Fibroblast of lung (primary cell): ENCODE data around the gene SPRING1. TPM values are rescaled to one million over a fixed set of nuclear protein-coding genes. Genes with fewer than 3 reads are reported as not detected.

ENCODE experiments used
- DNase-seq, 2 donors: peaks; one replicate each; pipeline versions ENCODE4 v3.0.0 to v3.0.0-alpha.2; 2010; ENCODE audit warnings: low read depth in 2 of 2
- H2AFZ ChIP-seq: 2 replicates; pipeline ENCODE4 v1.5.1; 2012; ENCODE audit warnings: low read length, control low read depth, inconsistent platforms
- H3K27ac ChIP-seq: 2 replicates; pipeline ENCODE4 v1.5.1; 2011; ENCODE audit warnings: low read length, control low read depth; ENCODE audit not compliant: insufficient read depth
- H3K27me3 ChIP-seq: 2 replicates; pipeline ENCODE4 v1.5.1; 2011; ENCODE audit warnings: mild to moderate bottlenecking, low read length; ENCODE audit not compliant: control insufficient read depth, insufficient read depth
- H3K36me3 ChIP-seq: 2 replicates; pipeline ENCODE4 v1.5.1; 2011; ENCODE audit warnings: low read length; ENCODE audit not compliant: control insufficient read depth, insufficient read depth
- H3K4me1 ChIP-seq: 2 replicates; pipeline ENCODE4 v1.5.1; 2011; ENCODE audit warnings: low read length; ENCODE audit not compliant: control insufficient read depth, insufficient read depth; ENCODE audit errors: extremely low read depth
- H3K4me2 ChIP-seq: 2 replicates; pipeline ENCODE4 v1.5.1; 2011; ENCODE audit warnings: low read length, control low read depth; ENCODE audit not compliant: insufficient read depth; ENCODE audit errors: extremely low read depth
- H3K4me3 ChIP-seq, 4 experiments: fragments of 200-600 bp in 1 of 4; sonication (generic) in 1 of 4; replicated peaks in 1 of 4; 2 replicates each; pipeline ENCODE4 v1.5.1; 2011 to 2016; ENCODE audit warnings: low read length in 4 of 4, low read depth in 3 of 4, mild to moderate bottlenecking in 3 of 4, control low read depth in 2 of 4, inconsistent platforms in 1 of 4, mixed read lengths in 1 of 4; ENCODE audit not compliant: insufficient read depth in 1 of 4; ENCODE audit errors: control extremely low read depth in 1 of 4
- H3K79me2 ChIP-seq: 2 replicates; pipeline ENCODE4 v1.5.1; 2012; ENCODE audit warnings: mild to moderate bottlenecking, low read length, inconsistent platforms; ENCODE audit not compliant: control insufficient read depth, insufficient read depth
- H3K9ac ChIP-seq: 2 replicates; pipeline ENCODE4 v1.5.1; 2011; ENCODE audit warnings: mild to moderate bottlenecking, low read length, control low read depth; ENCODE audit not compliant: insufficient read depth
- H3K9me3 ChIP-seq: 2 replicates; pipeline ENCODE4 v1.5.1; 2012; ENCODE audit warnings: low read depth, low read length; ENCODE audit not compliant: control insufficient read depth, insufficient read depth
- H4K20me1 ChIP-seq: 2 replicates; pipeline ENCODE4 v1.5.1; 2011; ENCODE audit warnings: low read length; ENCODE audit not compliant: control insufficient read depth, insufficient read depth; ENCODE audit errors: extremely low read depth
- CTCF ChIP-seq, 2 donors: IDR thresholded peaks in 1 of 2; conservative IDR thresholded peaks in 1 of 2; 1 replicate in 1 of 2; 2 replicates in 1 of 2; pipeline ENCODE4 v1.5.1; 2011 to 2012; ENCODE audit warnings: low read length in 2 of 2, control low read depth in 1 of 2, inconsistent platforms in 1 of 2, low read depth in 1 of 2, mild to moderate bottlenecking in 1 of 2
- EZH2 ChIP-seq: IDR thresholded peaks from 2 replicates; pipeline ENCODE4 v1.5.1; 2012; ENCODE audit warnings: low read length, control low read depth, mild to moderate bottlenecking; ENCODE audit errors: missing control alignments
- polyA plus RNA-seq, 2 donors: library from polyadenylated mRNA; depleted of rRNA in 1 of 2; stranded (reverse) in 1 of 2; unstranded in 1 of 2; fragments of >200 nt; gene quantifications; 2 replicates each; pipeline ENCODE4 v1.2.1, GENCODE V29; 2011 to 2012; ENCODE audit warnings: missing spikeins in 1 of 2
- total RNA-seq: library from RNA; depleted of rRNA; stranded (reverse); fragments of >200 nt; gene quantifications from 2 replicates; pipeline ENCODE4 v1.2.1, GENCODE V29; 2014

Gene SPRING1
- total and polyA plus RNA-seq, 2 donors (not counting 1 experiment from before 2014, with no cell fraction given), result 14.6 to 18.8 TPM

GRCh38 chr12:116722245-116722644 is 15.6 kb downstream of the SPRING1 start:
- H3K4me1 ChIP-seq, result peaks cover 2% of the 10 kb centered on the region
- H3K79me2 ChIP-seq, result peaks cover 1% of the 10 kb centered on the region
- no peak overlapping the region for H3K4me2 ChIP-seq
- no peak overlapping the region for H3K27ac ChIP-seq
- H3K9me3 ChIP-seq, result no peaks in the 10 kb centered on the region
- no peak overlapping the region for H3K4me3 ChIP-seq
- H2AFZ ChIP-seq, result no peak overlapping the region
- no peak overlapping the region for H3K9ac ChIP-seq
- H3K36me3 ChIP-seq, result no peaks in the 10 kb centered on the region
- no peaks in the 10 kb centered on the region for H4K20me1 ChIP-seq
- no peak for DNase-seq
- no peaks in the 10 kb centered on the region for H3K27me3 ChIP-seq
- TF ChIP-seq EZH2 (no peak), CTCF (conservative IDR thresholded peaks at IDR 0.05 in 1 of 2, IDR thresholded peaks at IDR 0.05 in 1 of 2; ENCODE audit: low read depth in 1 of 2, low read length in 2 of 2) (no peak)

- Histone ChIP-seq H3K4me1 (no peaks in the 10 kb centered on the region), H3K9ac (no peak overlapping the region), H3K4me2 (no peak overlapping the region), H2AFZ (no peak overlapping the region), H3K9me3 (no peaks in the 10 kb centered on the region), H4K20me1 (no peaks in the 10 kb centered on the region), H3K36me3 (no peaks in the 10 kb centered on the region), H3K79me2 (no peaks in the 10 kb centered on the region), H3K27me3 (no peaks in the 10 kb centered on the region), H3K4me3 (no peak overlapping the region), H3K27ac (no peak overlapping the region)
- DNase-seq, result peak in 1 of 2 donors; percentile 9
- TF ChIP-seq CTCF (conservative IDR thresholded peaks at IDR 0.05 in 1 of 2, IDR thresholded peaks at IDR 0.05 in 1 of 2; ENCODE audit: low read depth in 1 of 2, low read length in 2 of 2) (no peak), EZH2 (no peak)
These were observed 17.9 kb downstream of the SPRING1 start for GRCh38 chr12:116719731-116720528.

DNA sequence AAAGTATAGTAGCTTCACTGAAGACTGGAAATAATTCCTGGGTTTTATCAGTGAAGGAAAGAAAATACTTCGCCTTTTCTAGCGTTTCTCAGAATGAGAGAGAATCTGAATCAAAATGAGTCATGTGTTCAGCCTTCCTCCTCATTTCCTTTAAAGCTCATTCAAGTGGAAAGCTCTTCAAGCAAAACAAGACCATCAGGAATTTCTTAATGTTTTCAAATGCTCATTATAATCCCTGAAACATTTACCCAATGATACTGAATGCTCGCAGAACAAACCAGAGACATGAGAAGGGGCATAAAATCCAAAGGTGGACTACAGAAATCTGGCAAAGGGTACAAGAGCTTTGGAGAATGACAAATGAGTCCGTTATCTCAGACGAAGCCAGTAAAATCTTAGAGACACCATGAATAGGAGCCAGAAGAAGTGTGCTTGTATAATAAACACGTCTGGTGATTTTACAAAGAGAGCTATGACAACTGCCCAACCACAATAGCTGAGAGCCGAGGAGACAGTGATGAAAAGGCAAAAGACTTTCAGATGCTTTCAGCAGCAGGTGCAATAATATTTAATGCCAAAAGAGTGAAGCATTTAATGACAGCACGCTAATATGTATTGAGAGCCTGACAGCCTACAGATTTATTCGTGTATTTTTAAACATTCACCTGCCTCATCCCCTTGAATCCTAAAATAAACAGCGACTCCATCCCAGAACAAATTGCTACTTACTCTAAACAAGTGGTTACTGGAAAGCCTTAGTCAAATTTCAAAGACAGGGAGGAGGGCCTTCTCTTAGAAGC is 19.0 kb downstream of the SPRING1 start:
- no peaks in the 10 kb centered on the region for H3K79me2 ChIP-seq
- no peak overlapping the region for H3K4me2 ChIP-seq
- H4K20me1 ChIP-seq, result no peaks in the 10 kb centered on the region
- DNase-seq, result peak; percentile 22 to 80
- H3K27me3 ChIP-seq, result no peaks in the 10 kb centered on the region
- no peak overlapping the region for H3K27ac ChIP-seq
- TF ChIP-seq CTCF (conservative IDR thresholded peaks at IDR 0.05 in 1 of 2, IDR thresholded peaks at IDR 0.05 in 1 of 2; ENCODE audit: low read depth in 1 of 2, low read length in 2 of 2), result no peak
- no peak for TF ChIP-seq EZH2
- H3K9me3 ChIP-seq, result no peaks in the 10 kb centered on the region
- no peaks in the 10 kb centered on the region for H3K4me1 ChIP-seq
- H3K36me3 ChIP-seq, result no peaks in the 10 kb centered on the region
- no peak overlapping the region for H2AFZ ChIP-seq
- H3K9ac ChIP-seq, result no peak overlapping the region
- H3K4me3 ChIP-seq, result no peak overlapping the region
